ENCODE results near the gene PPM1L. TPM values are rescaled to one million over a fixed set of nuclear protein-coding genes. Genes with fewer than 3 reads are reported as not detected.

The PPM1L gene
- total and polyA plus RNA-seq, 10 of the 15 experiments (the other 5 are each of a cell fraction or from before 2014, with no cell fraction given): under 0.01 to 0.33 (median 0.06) TPM; not detected in 1

GRCh38 chr3:161096771-161097367, 340.8 kb downstream of the PPM1L start (continued):
- no peak for TF ChIP-seq RUNX3 (IDR thresholded peaks at IDR 0.05; ENCODE audit: low read length)

- intact Hi-C loops (cut with micrococcal nuclease; ENCODE audit: unreplicated experiment): no loop called here
- no peak for DNase-seq (ENCODE audit: low read depth, low spot score)
- no peak for FAIRE-seq
Observed at GRCh38 chr3:161100994-161101393, 345.0 kb downstream of the PPM1L start.

DNA sequence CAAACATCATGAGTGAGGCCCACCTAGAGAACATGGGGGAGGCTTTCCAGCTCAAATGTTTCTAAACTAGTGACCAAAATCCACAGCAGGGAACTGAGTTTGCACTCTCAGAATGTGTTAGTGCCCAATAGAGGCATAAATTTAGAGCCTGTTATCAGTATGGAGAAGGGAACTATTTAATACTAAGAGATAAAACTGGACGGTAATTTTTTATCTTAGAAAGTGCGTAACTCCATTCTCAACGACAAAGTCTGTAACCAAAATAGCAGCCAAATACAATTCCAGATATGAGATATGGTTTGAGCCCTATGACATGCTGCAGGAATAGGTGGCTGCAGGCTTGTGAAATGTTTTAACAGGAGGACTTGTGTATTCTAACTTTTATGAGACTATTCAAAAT, 345.6 kb downstream of the PPM1L start:
- Histone ChIP-seq H3K36me3 (ENCODE audit: control insufficient read depth in 2 of 2, insufficient read depth in 2 of 2, low read length in 1 of 2) (no peaks in the 10 kb centered on the region), H3K27me3 (replicated peaks in 1 of 2; ENCODE audit: control insufficient read depth in 2 of 2, insufficient read depth in 2 of 2, low read length in 1 of 2) (peaks cover 0 to 1% of the 10 kb centered on the region in 2 experiments; a peak in 1 of 4 replicates), H4K20me1 (ENCODE audit: control insufficient read depth, insufficient read depth) (no peaks in the 10 kb centered on the region), H3K9me3 (replicated peaks; ENCODE audit: control insufficient read depth, insufficient read depth, low read length) (no peaks in the 10 kb centered on the region), H3K27ac (ENCODE audit: control insufficient read depth, insufficient read depth) (no peak overlapping the region), H3K9ac (ENCODE audit: control insufficient read depth, insufficient read depth, low read length) (no peak overlapping the region), H2AFZ (ENCODE audit: control insufficient read depth, low read depth, low read length) (no peak overlapping the region), H3K4me2 (ENCODE audit: control insufficient read depth, insufficient read depth) (no peak overlapping the region), H3K79me2 (ENCODE audit: control insufficient read depth, insufficient read depth, low read length) (no peaks in the 10 kb centered on the region), H3K4me1 (ENCODE audit: control insufficient read depth, insufficient read depth, low read length) (no peaks in the 10 kb centered on the region), H3K4me3 (no peak overlapping the region)
- ChIA-PET CTCF (no interaction called here), POLR2A (no interaction called here), RAD21 (ENCODE audit: unreplicated experiment) (no interaction called here), SMC1A (ENCODE audit: uncharacterized antibody, unreplicated experiment) (interaction anchor here (1.0 to 1.7 kb wide), 3 partner anchors 9 to 321 kb away, joined by 3 to 4 read pairs (median 4); no protein-coding TSS in a partner anchor)
- no peak for ATAC-seq
- no peak for TF ChIP-seq SUZ12 (IDR thresholded peaks at IDR 0.05; ENCODE audit: unreplicated experiment)
- no peak for TF ChIP-seq SIX5 (IDR thresholded peaks at IDR 0.05; ENCODE audit: low read depth, low read length, severe bottlenecking)
- no peak for TF ChIP-seq CBX5 (IDR thresholded peaks at IDR 0.05; ENCODE audit: low read depth)
- no peak for FAIRE-seq
- WGBS (ENCODE audit: insufficient coverage, insufficient replicate concordance, low lambda C conversion rate, missing lambda C conversion rate): 68% methylated on average over 3 of the region's 3 CpGs
- in situ Hi-C loops (cut with MboI) (no loop called here), intact Hi-C loops (cut with micrococcal nuclease; ENCODE audit: unreplicated experiment) (no loop called here)
- BruUV-seq (replicated peaks): no TSS peak
- DNase-seq (ENCODE audit: low read depth, low spot score): no peak

More at GRCh38 chr3:161100994-161101393, 345.0 kb downstream of the PPM1L start:
- WGBS (ENCODE audit: insufficient coverage, insufficient replicate concordance, low lambda C conversion rate, missing lambda C conversion rate): 56% methylated on average over 6 of the region's 6 CpGs
- SMC1A ChIA-PET (ENCODE audit: uncharacterized antibody, unreplicated experiment): interaction anchor here (1.0 to 1.7 kb wide), 3 partner anchors 9 to 322 kb away, joined by 3 to 4 read pairs (median 4); no protein-coding TSS in a partner anchor
- CTCF ChIA-PET: no interaction called here
- Histone ChIP-seq H2AFZ (ENCODE audit: control insufficient read depth, low read depth, low read length) (no peak overlapping the region), H3K4me3 (no peak overlapping the region), H3K36me3 (ENCODE audit: control insufficient read depth in 2 of 2, insufficient read depth in 2 of 2, low read length in 1 of 2) (no peaks in the 10 kb centered on the region), H4K20me1 (ENCODE audit: control insufficient read depth, insufficient read depth) (no peaks in the 10 kb centered on the region), H3K27me3 (replicated peaks in 1 of 2; ENCODE audit: control insufficient read depth in 2 of 2, insufficient read depth in 2 of 2, low read length in 1 of 2) (peaks cover 0 to 1% of the 10 kb centered on the region in 2 experiments; a peak in 1 of 4 replicates), H3K27ac (ENCODE audit: control insufficient read depth, insufficient read depth) (no peak overlapping the region), H3K4me1 (ENCODE audit: control insufficient read depth, insufficient read depth, low read length) (no peaks in the 10 kb centered on the region), H3K4me2 (ENCODE audit: control insufficient read depth, insufficient read depth) (no peak overlapping the region), H3K9me3 (replicated peaks; ENCODE audit: control insufficient read depth, insufficient read depth, low read length) (no peaks in the 10 kb centered on the region), H3K9ac (ENCODE audit: control insufficient read depth, insufficient read depth, low read length) (no peak overlapping the region), H3K79me2 (ENCODE audit: control insufficient read depth, insufficient read depth, low read length) (no peaks in the 10 kb centered on the region)
- ATAC-seq: no peak
- no TSS peak for BruUV-seq (replicated peaks)
- in situ Hi-C loops (cut with MboI): no loop called here
- TF ChIP-seq ZBED1 (IDR thresholded peaks at IDR 0.05; ENCODE audit: borderline replicate concordance): no peak
- POLR2A ChIA-PET: no interaction called here
- RAD21 ChIA-PET (ENCODE audit: unreplicated experiment): no interaction called here

All from GM12878 (cell line).